WERI-Rb-1 (cell line): Measurements from ENCODE around the gene PCNX1.

Source experiments
- DNase-seq: peaks from one replicate; pipeline ENCODE4 v3.0.0-alpha.2; 2020
- H3K27ac ChIP-seq: fragments of 250-450 bp; sonication (Bioruptor Pico); 2 replicates; pipeline ENCODE4 v1.5.1; 2020; ENCODE audit warnings: mild to moderate bottlenecking, moderate library complexity
- H3K27me3 ChIP-seq: fragments of 250-450 bp; sonication (Bioruptor Pico); 2 replicates; pipeline ENCODE4 v1.5.1; 2021; ENCODE audit warnings: mild to moderate bottlenecking, low read depth, moderate library complexity; ENCODE audit not compliant: insufficient read depth, severe bottlenecking
- H3K36me3 ChIP-seq: fragments of 250-450 bp; sonication (Bioruptor Pico); 2 replicates; pipeline ENCODE4 v1.5.1; 2020; ENCODE audit warnings: mild to moderate bottlenecking, moderate library complexity
- H3K4me3 ChIP-seq: 2 replicates; pipeline ENCODE4 v1.5.1; 2011; ENCODE audit warnings: low read depth, mild to moderate bottlenecking, control low read depth, low read length
- H3K9me3 ChIP-seq: fragments of 250-450 bp; sonication (Bioruptor Pico); 2 replicates; pipeline ENCODE4 v1.5.1; 2021; ENCODE audit warnings: mild to moderate bottlenecking, moderate library complexity; ENCODE audit not compliant: severe bottlenecking
- TF ChIP-seq, protein P1 (sequence below): IDR thresholded peaks from 2 replicates; pipeline ENCODE4 v1.5.1; 2011; ENCODE audit warnings: low read depth, mild to moderate bottlenecking, control low read depth, inconsistent platforms, low read length

The PCNX1 gene

DNA sequence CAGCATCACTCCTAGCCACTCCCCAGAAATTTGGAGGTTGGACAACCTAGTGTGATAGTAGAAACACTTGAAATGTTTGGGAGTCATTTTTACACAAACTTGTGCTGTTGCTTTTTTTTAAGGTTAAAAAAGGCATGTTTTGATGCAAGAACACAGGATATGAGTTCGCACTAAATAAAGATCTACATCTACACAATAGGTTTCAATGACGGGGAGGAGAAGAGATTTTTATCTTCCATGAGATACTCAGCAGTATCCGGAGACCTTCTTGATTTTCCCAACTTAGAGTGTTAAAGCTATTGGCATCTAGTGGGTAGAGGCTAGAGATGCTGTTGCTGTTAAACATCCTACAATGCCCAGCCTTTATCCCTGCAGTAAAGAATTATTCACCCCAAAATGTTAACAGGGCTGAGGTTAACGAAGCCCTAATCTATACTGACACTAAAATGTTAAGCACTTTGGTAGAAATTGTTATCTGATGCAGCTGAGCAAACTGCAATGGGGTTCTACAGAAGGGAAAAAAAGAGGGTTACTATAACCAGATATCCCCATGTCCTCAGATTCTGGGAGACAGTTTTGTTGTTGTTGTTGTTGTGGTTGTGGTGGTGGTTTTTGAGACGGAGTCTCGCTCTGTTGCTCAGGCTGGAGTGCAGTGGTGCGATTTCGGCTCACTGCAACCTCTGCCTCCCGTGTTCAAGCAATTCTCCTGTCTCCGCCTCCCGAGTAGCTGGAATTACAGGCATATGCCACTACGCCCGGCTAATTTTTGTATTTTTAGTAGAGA is 14.0 kb upstream of the PCNX1 start:
- TF ChIP-seq, protein P1, sequence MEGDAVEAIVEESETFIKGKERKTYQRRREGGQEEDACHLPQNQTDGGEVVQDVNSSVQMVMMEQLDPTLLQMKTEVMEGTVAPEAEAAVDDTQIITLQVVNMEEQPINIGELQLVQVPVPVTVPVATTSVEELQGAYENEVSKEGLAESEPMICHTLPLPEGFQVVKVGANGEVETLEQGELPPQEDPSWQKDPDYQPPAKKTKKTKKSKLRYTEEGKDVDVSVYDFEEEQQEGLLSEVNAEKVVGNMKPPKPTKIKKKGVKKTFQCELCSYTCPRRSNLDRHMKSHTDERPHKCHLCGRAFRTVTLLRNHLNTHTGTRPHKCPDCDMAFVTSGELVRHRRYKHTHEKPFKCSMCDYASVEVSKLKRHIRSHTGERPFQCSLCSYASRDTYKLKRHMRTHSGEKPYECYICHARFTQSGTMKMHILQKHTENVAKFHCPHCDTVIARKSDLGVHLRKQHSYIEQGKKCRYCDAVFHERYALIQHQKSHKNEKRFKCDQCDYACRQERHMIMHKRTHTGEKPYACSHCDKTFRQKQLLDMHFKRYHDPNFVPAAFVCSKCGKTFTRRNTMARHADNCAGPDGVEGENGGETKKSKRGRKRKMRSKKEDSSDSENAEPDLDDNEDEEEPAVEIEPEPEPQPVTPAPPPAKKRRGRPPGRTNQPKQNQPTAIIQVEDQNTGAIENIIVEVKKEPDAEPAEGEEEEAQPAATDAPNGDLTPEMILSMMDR = no peak

DNA sequence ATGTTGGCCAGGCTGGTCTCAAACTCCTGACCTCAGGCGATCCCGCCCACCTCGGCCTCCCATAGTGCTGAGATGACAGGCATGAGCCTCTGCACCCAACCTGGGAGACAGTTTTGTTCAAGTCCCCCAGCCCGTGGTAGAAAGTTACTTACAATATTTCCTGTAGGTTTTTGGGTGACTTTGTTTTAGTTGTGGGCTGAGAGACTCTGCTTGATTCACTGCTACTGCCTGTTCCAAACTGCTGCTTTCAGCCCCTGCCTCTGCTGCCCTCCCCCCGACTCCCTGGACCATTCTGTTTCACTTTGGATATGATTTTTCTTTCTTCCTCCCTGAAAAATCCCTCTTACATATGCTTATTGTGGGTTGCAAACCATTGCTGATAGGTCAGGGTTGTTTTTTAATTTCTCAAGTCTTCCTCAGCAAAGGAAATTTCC is 13.4 kb upstream of the PCNX1 start:
- no peak overlapping the region for H3K4me3 ChIP-seq
- H3K27ac ChIP-seq = no peak overlapping the region
- no peak for DNase-seq
- H3K36me3 ChIP-seq = no peaks in the 10 kb centered on the region
- TF ChIP-seq, protein P1 = no peak
- H3K27me3 ChIP-seq = no peaks in the 10 kb centered on the region
- no peaks in the 10 kb centered on the region for H3K9me3 ChIP-seq

More for the DNA sequence above, 14.0 kb upstream of the PCNX1 start:
- Histone ChIP-seq H3K27ac (no peak overlapping the region), H3K36me3 (no peaks in the 10 kb centered on the region), H3K9me3 (no peaks in the 10 kb centered on the region), H3K4me3 (no peak overlapping the region), H3K27me3 (no peaks in the 10 kb centered on the region)
- DNase-seq = no peak

GRCh38 chr14:70894868-70895267 is 12.4 kb upstream of the PCNX1 start:
- Histone ChIP-seq H3K4me3 (no peak overlapping the region), H3K36me3 (no peaks in the 10 kb centered on the region), H3K27me3 (no peaks in the 10 kb centered on the region), H3K27ac (no peak overlapping the region), H3K9me3 (no peaks in the 10 kb centered on the region)
- no peak for DNase-seq
- TF ChIP-seq, protein P1 = no peak

DNA sequence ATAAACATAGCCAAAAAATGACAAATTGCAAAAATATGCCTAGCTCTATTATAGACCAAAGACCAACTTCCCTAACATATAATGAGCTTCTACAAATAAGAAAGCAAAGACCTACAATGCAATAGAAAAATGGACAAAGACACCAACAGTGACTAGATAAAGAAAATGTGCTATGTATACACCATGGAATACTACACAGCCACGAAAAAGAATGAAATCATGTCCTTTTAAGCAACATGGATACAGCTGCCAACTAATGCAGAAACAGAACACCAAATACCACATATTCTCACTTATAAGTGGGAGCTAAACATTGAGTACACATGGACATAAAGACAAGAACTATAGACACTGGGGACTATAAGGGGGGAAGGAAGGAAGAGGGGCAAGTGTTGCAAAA is 10.9 kb upstream of the PCNX1 start:
- no peaks in the 10 kb centered on the region for H3K27me3 ChIP-seq
- H3K4me3 ChIP-seq = no peak overlapping the region
- no peaks in the 10 kb centered on the region for H3K36me3 ChIP-seq
- DNase-seq = no peak
- TF ChIP-seq, protein P1 = no peak
- no peaks in the 10 kb centered on the region for H3K9me3 ChIP-seq
- H3K27ac ChIP-seq = no peak overlapping the region

- Histone ChIP-seq H3K27me3 (no peaks in the 10 kb centered on the region), H3K27ac (no peak overlapping the region)
- TF ChIP-seq, protein P1 = no peak
Measured at GRCh38 chr14:70896981-70897380, 10.3 kb upstream of the PCNX1 start.

DNA sequence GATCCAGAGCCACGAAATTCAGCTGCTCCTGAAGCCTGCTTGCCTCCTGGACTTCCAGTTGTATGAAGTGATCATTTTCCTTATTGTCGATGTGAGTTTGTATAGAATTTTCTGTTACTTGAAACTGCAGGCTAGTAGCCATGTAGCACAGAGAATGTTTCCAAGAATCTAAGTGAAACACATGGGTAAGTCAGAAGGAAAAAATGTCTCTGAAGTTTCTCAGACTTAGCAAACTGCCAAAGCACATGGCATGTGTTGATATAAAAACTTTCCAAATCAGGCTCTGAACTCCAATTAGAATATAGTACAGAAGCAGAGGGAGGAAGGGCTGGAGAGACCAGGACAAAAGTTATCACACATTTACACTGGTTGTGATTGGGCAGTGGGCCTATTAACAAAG is 9.8 kb upstream of the PCNX1 start:
- Histone ChIP-seq H3K4me3 (no peak overlapping the region), H3K36me3 (no peaks in the 10 kb centered on the region), H3K27ac (no peak overlapping the region), H3K9me3 (no peaks in the 10 kb centered on the region), H3K27me3 (no peaks in the 10 kb centered on the region)
- TF ChIP-seq, protein P1 = no peak
- DNase-seq = no peak

More at GRCh38 chr14:70896981-70897380, 10.3 kb upstream of the PCNX1 start:
- DNase-seq = no peak
- Histone ChIP-seq H3K4me3 (no peak overlapping the region), H3K36me3 (no peaks in the 10 kb centered on the region), H3K9me3 (no peaks in the 10 kb centered on the region)
